Measurements from ENCODE around the gene COL6A5.

Gene COL6A5

DNA sequence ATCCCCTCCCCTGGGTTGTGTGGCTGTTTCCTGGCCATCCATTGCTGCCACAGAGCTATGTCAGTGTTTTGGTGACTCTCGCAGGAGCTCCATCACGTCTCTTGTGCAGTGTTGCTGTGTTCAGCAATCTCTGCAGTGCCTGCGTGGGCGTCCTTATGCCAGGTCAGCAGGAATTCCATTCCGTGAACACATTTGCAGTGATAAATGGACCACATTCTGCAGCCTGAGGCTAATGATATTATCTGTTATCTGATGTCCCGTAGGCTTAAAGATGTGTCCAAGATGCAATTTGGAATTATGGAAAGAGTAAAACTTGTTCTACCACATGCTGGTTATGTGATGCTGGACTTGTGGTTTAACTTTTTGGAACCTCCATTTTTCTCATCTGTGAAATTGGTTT, 146.0 kb downstream of the COL6A5 start:
- Mint-ChIP-seq H3K27me3 (peaks cover 7% of the 10 kb centered on the region), H3K36me3 (no peaks in the 10 kb centered on the region), H3K27ac (no peak overlapping the region), H3K4me3 (no peak overlapping the region), H3K4me1 (no peaks in the 10 kb centered on the region), H3K9me3 (no peaks in the 10 kb centered on the region)
- CTCF ChIA-PET, result no interaction called here
- no peak for DNase-seq

DNA sequence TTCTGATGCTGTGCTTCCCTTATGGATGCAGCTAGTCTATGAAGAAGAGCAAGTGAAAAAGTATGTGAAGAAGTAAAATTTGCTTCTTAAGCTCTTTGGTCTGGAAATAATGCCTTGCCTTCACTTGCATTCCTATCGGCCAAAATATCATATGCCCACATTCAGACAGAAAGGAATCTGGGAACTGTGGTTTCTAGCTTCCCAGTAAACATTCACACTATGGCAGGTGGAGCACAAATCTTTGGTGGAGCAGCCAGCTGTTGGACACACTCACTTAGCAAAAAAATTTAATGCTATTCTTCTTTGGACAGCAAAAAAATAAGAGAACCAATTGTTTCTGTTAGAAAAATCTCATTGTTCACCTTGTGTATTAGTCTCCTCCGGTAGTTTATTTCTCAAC, 159.2 kb downstream of the COL6A5 start:
- Mint-ChIP-seq H3K27ac (no peak overlapping the region), H3K9me3 (no peaks in the 10 kb centered on the region), H3K36me3 (no peaks in the 10 kb centered on the region)

DNA sequence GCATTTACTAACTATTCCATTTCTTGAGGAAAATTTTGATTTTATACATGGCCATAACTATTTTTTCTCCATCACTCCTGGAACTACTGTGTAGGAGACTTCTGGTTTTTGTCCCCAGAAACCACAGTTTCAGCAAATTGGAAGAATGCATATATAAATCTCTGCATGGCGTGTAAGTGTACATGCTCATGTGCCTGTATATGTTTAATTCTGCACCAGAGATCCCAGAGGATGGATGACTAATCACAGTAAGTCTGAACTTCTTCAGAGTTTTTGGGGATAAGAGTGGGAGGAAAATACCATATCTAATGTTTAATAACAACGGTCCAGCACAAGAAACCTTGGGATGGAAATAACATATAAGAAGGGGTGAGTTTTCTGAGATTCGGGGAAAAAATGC, 160.6 kb downstream of the COL6A5 start:
- H3K9me3 Mint-ChIP-seq, result no peaks in the 10 kb centered on the region
- H3K27me3 Mint-ChIP-seq, result no peaks in the 10 kb centered on the region
- H3K27ac Mint-ChIP-seq, result no peak overlapping the region
- no peak for DNase-seq
- CTCF ChIA-PET, result no interaction called here
- H3K4me3 Mint-ChIP-seq, result no peak overlapping the region
- H3K4me1 Mint-ChIP-seq, result no peaks in the 10 kb centered on the region
- H3K36me3 Mint-ChIP-seq, result no peaks in the 10 kb centered on the region

More for the DNA sequence above, 159.2 kb downstream of the COL6A5 start:
- no peak for DNase-seq
- no peaks in the 10 kb centered on the region for H3K27me3 Mint-ChIP-seq
- H3K4me3 Mint-ChIP-seq, result no peak overlapping the region
- CTCF ChIA-PET, result no interaction called here
- no peaks in the 10 kb centered on the region for H3K4me1 Mint-ChIP-seq

DNA sequence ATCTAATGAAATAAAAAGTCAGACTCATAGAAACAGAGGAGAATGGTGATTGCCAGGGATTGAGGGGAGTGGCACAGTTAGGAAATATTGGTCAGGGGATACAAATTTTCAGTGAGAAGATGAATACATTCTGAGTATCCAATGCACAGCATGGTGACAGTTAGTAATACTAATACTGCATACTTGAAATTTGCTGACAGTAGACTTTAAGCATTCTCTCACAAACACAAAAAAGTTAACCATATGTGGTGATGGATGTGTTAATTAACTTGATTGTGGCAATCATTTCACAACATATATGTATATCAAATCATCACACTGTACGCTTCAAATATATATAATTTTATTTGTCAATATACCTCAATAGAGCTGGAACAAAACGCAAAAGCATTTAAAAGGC, 162.3 kb downstream of the COL6A5 start:
- H3K36me3 Mint-ChIP-seq, result no peaks in the 10 kb centered on the region
- no peak overlapping the region for H3K27ac Mint-ChIP-seq
- no peaks in the 10 kb centered on the region for H3K27me3 Mint-ChIP-seq
- H3K9me3 Mint-ChIP-seq, result no peaks in the 10 kb centered on the region
- H3K4me1 Mint-ChIP-seq, result no peaks in the 10 kb centered on the region
- DNase-seq, result no peak
- CTCF ChIA-PET, result no interaction called here
- H3K4me3 Mint-ChIP-seq, result no peak overlapping the region

- Mint-ChIP-seq H3K27ac (no peak overlapping the region), H3K27me3 (no peaks in the 10 kb centered on the region), H3K36me3 (no peaks in the 10 kb centered on the region), H3K4me1 (no peaks in the 10 kb centered on the region), H3K9me3 (no peaks in the 10 kb centered on the region), H3K4me3 (no peak overlapping the region)
- DNase-seq, result no peak
- CTCF ChIA-PET, result no interaction called here
Measured at GRCh38 chr3:130509008-130509407, 163.5 kb downstream of the COL6A5 start.

- H3K4me1 Mint-ChIP-seq, result no peaks in the 10 kb centered on the region
- H3K4me3 Mint-ChIP-seq, result no peak overlapping the region
- no peaks in the 10 kb centered on the region for H3K9me3 Mint-ChIP-seq
- CTCF ChIA-PET, result no interaction called here
- H3K36me3 Mint-ChIP-seq, result no peaks in the 10 kb centered on the region
- H3K27ac Mint-ChIP-seq, result no peak overlapping the region
- no peak for DNase-seq
- H3K27me3 Mint-ChIP-seq, result peaks cover 33% of the 10 kb centered on the region
Measured at GRCh38 chr3:130514681-130515080, 169.2 kb downstream of the COL6A5 start.

DNA sequence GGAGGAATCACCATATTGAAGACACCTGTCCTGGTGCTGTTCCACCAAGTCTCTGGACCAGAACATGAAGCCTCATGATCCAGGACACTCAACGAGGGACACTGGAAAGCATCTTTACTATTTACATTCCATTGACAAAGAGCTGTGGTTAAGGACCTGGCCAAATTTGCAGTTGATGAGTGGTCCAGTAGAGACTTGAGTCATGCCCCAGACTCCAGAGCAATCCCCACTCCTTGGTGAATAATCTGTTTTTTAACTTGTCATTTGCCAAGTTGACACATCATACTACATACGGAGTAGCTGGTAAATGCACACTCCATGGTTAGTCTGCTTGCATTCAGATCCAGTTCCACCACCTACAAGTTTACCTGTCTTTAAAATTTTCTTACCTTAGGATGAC, 170.3 kb downstream of the COL6A5 start:
- CTCF ChIA-PET, result no interaction called here
- Mint-ChIP-seq H3K27ac (no peak overlapping the region), H3K9me3 (no peaks in the 10 kb centered on the region), H3K27me3 (peaks cover 33% of the 10 kb centered on the region), H3K4me1 (no peaks in the 10 kb centered on the region), H3K4me3 (no peak overlapping the region), H3K36me3 (no peaks in the 10 kb centered on the region)
- DNase-seq, result no peak

DNA sequence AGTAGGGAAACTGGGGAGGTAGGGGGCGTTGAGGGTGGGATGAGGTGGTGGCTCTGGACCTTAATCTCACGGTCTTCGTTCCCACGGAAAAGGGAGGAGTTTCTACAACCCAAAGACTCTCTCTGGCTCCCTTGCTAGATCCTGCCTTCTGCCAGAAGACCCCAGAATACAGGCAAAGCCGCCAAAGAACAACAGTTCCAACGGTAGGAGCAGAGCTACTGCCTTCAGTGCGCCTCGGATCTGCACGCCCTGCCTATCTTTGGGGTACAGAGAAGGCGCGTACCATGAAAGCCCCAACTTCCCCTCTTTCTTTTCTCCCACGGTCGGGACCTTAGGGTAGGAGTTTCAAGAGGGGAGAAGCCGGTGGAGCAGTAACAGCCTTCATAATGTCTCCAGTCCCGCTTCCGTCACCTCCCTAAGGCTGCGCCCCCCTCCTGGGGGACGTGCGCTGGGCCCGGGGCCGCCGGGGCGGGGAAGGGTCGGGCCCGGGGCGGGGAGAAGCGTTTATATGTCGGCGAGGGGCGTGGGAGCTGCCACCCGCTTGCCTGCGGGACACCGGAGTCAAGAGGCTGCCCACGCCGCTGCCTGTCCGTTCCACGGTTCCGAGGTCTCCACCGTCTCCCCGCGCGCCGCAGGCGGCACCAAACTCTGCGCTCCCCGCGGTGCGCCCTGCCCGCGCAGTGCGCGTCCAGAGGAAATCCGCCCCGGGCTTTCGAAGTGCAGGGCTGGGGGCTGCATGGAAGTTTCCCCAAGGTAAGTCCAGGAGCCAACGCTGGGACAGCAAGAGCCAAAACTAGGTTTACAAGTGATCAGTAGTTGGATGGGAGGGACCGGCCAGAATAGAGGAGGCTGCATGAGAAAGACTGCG, 171.4 kb downstream of the COL6A5 start, which contains the start of gene COL6A6:
COL6A6 (plus strand) TSS at position 533 of the 868 bp plus-strand sequence. CDS start 43,188 bp downstream, outside the sequence.
- no peak within 1 kb of the TSS for H3K27ac Mint-ChIP-seq
- no peaks in the 10 kb centered on the region for H3K9me3 Mint-ChIP-seq
- no peak for DNase-seq
- peaks cover 33% of the 10 kb centered on the region for H3K27me3 Mint-ChIP-seq
- H3K4me1 Mint-ChIP-seq, result no peaks in the 10 kb centered on the region
- no peaks in the 10 kb centered on the region for H3K36me3 Mint-ChIP-seq
- CTCF ChIA-PET, result no interaction called here
- no peak within 1 kb of the TSS for H3K4me3 Mint-ChIP-seq

- H3K4me3 Mint-ChIP-seq, result no peak overlapping the region
- H3K27me3 Mint-ChIP-seq, result peaks cover 36% of the 10 kb centered on the region
- H3K27ac Mint-ChIP-seq, result no peak overlapping the region
- no peak for DNase-seq
- no peaks in the 10 kb centered on the region for H3K4me1 Mint-ChIP-seq
- CTCF ChIA-PET, result no interaction called here
- H3K9me3 Mint-ChIP-seq, result no peaks in the 10 kb centered on the region
- no peaks in the 10 kb centered on the region for H3K36me3 Mint-ChIP-seq
Measured at GRCh38 chr3:130517602-130518001, 172.1 kb downstream of the COL6A5 start.

- no peaks in the 10 kb centered on the region for H3K4me1 Mint-ChIP-seq
- DNase-seq, result no peak
- no peaks in the 10 kb centered on the region for H3K36me3 Mint-ChIP-seq
- no peaks in the 10 kb centered on the region for H3K9me3 Mint-ChIP-seq
- CTCF ChIA-PET, result interaction anchor here (1.7 kb wide), 1 partner anchor 19 kb away, joined by 4 read pairs; no protein-coding TSS in a partner anchor
- no peak overlapping the region for H3K4me3 Mint-ChIP-seq
- H3K27ac Mint-ChIP-seq, result no peak overlapping the region
- H3K27me3 Mint-ChIP-seq, result peaks cover 46% of the 10 kb centered on the region
Measured at GRCh38 chr3:130519754-130520153, 174.3 kb downstream of the COL6A5 start.

GRCh38 chr3:130522399-130522798, 176.9 kb downstream of the COL6A5 start:
- Mint-ChIP-seq H3K27me3 (peaks cover 33% of the 10 kb centered on the region), H3K27ac (no peak overlapping the region), H3K36me3 (no peaks in the 10 kb centered on the region), H3K4me3 (no peak overlapping the region), H3K9me3 (no peaks in the 10 kb centered on the region), H3K4me1 (no peaks in the 10 kb centered on the region)
- CTCF ChIA-PET, result no interaction called here
- DNase-seq, result no peak

DNA sequence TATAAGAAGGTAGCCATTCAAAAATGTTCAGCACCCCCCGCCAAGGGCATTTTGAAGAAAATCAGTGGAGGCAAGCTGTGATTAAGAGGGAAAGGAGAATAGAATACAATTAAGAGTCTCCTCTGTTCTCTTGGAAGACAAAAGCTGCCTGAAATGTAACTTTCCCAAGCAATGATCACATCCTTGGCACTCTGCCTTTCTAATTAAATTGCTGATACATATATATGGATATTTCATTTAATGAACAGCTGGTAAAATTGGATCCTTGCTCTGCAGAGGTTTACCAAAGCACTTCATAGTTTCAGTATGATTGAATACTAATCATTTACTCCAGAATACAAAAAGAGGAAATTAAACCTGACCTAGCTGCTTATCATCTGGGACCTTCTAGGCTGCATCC, 182.0 kb downstream of the COL6A5 start:
- H3K27me3 Mint-ChIP-seq, result peaks cover 23% of the 10 kb centered on the region
- H3K27ac Mint-ChIP-seq, result no peak overlapping the region
- no peak overlapping the region for H3K4me3 Mint-ChIP-seq
- CTCF ChIA-PET, result interaction anchor here (1.7 kb wide), 1 partner anchor 10 kb away, joined by 4 read pairs; no protein-coding TSS in a partner anchor
- H3K4me1 Mint-ChIP-seq, result peaks cover 11% of the 10 kb centered on the region
- H3K9me3 Mint-ChIP-seq, result peaks cover 1% of the 10 kb centered on the region
- no peaks in the 10 kb centered on the region for H3K36me3 Mint-ChIP-seq
- no peak for DNase-seq

GRCh38 chr3:130528120-130528519, 182.6 kb downstream of the COL6A5 start:
- Mint-ChIP-seq H3K27ac (no peak overlapping the region), H3K4me1 (peaks cover 11% of the 10 kb centered on the region), H3K36me3 (no peaks in the 10 kb centered on the region), H3K4me3 (no peak overlapping the region), H3K27me3 (peaks cover 16% of the 10 kb centered on the region), H3K9me3 (peaks cover 1% of the 10 kb centered on the region)
- CTCF ChIA-PET, result interaction anchor here (1.7 kb wide), 1 partner anchor 9 kb away, joined by 4 read pairs; no protein-coding TSS in a partner anchor
- DNase-seq, result no peak

- H3K36me3 Mint-ChIP-seq, result no peaks in the 10 kb centered on the region
- CTCF ChIA-PET, result no interaction called here
- peaks cover 1% of the 10 kb centered on the region for H3K9me3 Mint-ChIP-seq
- no peak for DNase-seq
- peaks cover 11% of the 10 kb centered on the region for H3K27me3 Mint-ChIP-seq
- H3K4me3 Mint-ChIP-seq, result no peak overlapping the region
- peaks cover 11% of the 10 kb centered on the region for H3K4me1 Mint-ChIP-seq
- H3K27ac Mint-ChIP-seq, result peak overlapping the region; percentile 75
Measured at GRCh38 chr3:130529486-130530215, 184.2 kb downstream of the COL6A5 start.

DNA sequence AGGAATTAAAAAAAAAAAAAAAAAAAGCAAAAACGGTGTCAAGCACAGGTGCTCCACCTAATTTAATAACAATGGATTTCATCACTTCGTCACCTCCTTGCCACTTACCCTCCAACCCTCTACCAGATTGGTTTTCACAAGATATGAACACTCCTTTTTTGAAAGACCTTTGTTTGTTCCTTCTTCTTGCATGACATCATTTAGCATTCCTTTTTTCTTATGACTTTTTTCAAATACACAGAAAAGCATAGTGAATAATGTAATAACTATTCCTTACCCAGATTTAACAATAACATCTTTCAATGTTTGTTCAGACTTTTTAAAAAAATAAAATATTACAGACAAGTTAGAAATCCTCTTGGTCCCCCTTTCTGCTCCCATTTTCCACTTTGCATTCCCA, 187.8 kb downstream of the COL6A5 start:
- Mint-ChIP-seq H3K27ac (no peak overlapping the region), H3K27me3 (no peaks in the 10 kb centered on the region), H3K36me3 (no peaks in the 10 kb centered on the region), H3K9me3 (peaks cover 1% of the 10 kb centered on the region), H3K4me3 (no peak overlapping the region), H3K4me1 (peaks cover 11% of the 10 kb centered on the region)
- DNase-seq, result no peak
- CTCF ChIA-PET, result no interaction called here
